GM23338 (cell line): ENCODE measurements around the gene MYH13. TPM values are rescaled to one million over a fixed set of nuclear protein-coding genes. Genes with fewer than 3 reads are reported as not detected.

Experiments
- ATAC-seq: fragments of 200-7000 bp; cut with Tn5 transposase; 3 replicates; pipeline ENCODE4 v1.9.1; 2020
- DNase-seq: peaks from one replicate; pipeline ENCODE4 v3.0.0-alpha.2; 2015; ENCODE audit warnings: low spot score
- H2AFZ ChIP-seq: fragments of 200-600 bp; sonication (generic); 2 replicates; pipeline ENCODE4 v1.8.0; 2016; ENCODE audit warnings: antibody characterized with exemption, mild to moderate bottlenecking, moderate library complexity
- H3F3A ChIP-seq: fragments of 200-600 bp; sonication (generic); replicated peaks from 2 replicates; pipeline ENCODE4 v1.8.0; 2017; ENCODE audit warnings: antibody characterized with exemption, mixed run types, low read depth
- H3K27ac ChIP-seq: fragments of 200-600 bp; sonication (generic); 2 replicates; pipeline ENCODE4 v1.6.1; 2016; ENCODE audit warnings: low read depth
- H3K27me3 ChIP-seq: fragments of 200-600 bp; sonication (generic); 2 replicates; pipeline ENCODE4 v1.8.0; 2016; ENCODE audit warnings: mild to moderate bottlenecking, mixed run types, moderate library complexity; ENCODE audit not compliant: insufficient read depth
- H3K36me3 ChIP-seq: fragments of 200-600 bp; sonication (generic); 2 replicates; pipeline ENCODE4 v1.8.0; 2016; ENCODE audit warnings: mild to moderate bottlenecking; ENCODE audit not compliant: insufficient read depth
- H3K4me1 ChIP-seq: fragments of 200-600 bp; sonication (generic); 2 replicates; pipeline ENCODE4 v1.8.0; 2016; ENCODE audit warnings: mild to moderate bottlenecking, moderate library complexity; ENCODE audit not compliant: insufficient read depth
- H3K4me2 ChIP-seq: fragments of 200-600 bp; sonication (generic); 2 replicates; pipeline ENCODE4 v1.7.1; 2017; ENCODE audit warnings: mixed run types
- H3K4me3 ChIP-seq: fragments of 200-600 bp; sonication (generic); 2 replicates; pipeline ENCODE4 v1.6.1; 2016; ENCODE audit warnings: mixed run types
- H3K79me2 ChIP-seq: fragments of 200-600 bp; sonication (generic); replicated peaks from 2 replicates; pipeline ENCODE4 v1.8.0; 2017; ENCODE audit warnings: mild to moderate bottlenecking; ENCODE audit not compliant: insufficient read depth
- H3K9me2 ChIP-seq: fragments of 200-600 bp; sonication (generic); 2 replicates; pipeline ENCODE4 v1.8.0; 2017; ENCODE audit not compliant: insufficient read depth
- H4K20me1 ChIP-seq: fragments of 200-600 bp; sonication (generic); replicated peaks from 2 replicates; pipeline ENCODE4 v1.8.0; 2017; ENCODE audit warnings: mild to moderate bottlenecking; ENCODE audit not compliant: insufficient read depth
- H3K27ac Mint-ChIP-seq: 2 replicates; pipeline ENCODE4 v1.8.0; 2020; ENCODE audit warnings: inconsistent platforms, mild to moderate bottlenecking, moderate library complexity, mixed read lengths
- H3K27me3 Mint-ChIP-seq: 3 replicates; pipeline ENCODE4 v1.8.0; 2022; ENCODE audit warnings: low read depth, mild to moderate bottlenecking, moderate library complexity, mixed read lengths, inconsistent platforms; ENCODE audit not compliant: insufficient read depth, poor library complexity
- H3K36me3 Mint-ChIP-seq: 3 replicates; pipeline ENCODE4 v1.8.0; 2021; ENCODE audit warnings: low read depth, mild to moderate bottlenecking, inconsistent platforms, moderate library complexity, mixed read lengths
- H3K4me1 Mint-ChIP-seq: 3 replicates; pipeline ENCODE4 v1.8.0; 2020; ENCODE audit warnings: mild to moderate bottlenecking, inconsistent platforms, mixed read lengths
- H3K4me3 Mint-ChIP-seq: 3 replicates; pipeline ENCODE4 v1.8.0; 2021; ENCODE audit warnings: moderate library complexity, mild to moderate bottlenecking, inconsistent platforms, mixed read lengths
- H3K9me3 Mint-ChIP-seq: 3 replicates; pipeline ENCODE4 v1.8.0; 2020; ENCODE audit warnings: moderate library complexity, mild to moderate bottlenecking, inconsistent platforms, mixed read lengths
- CTCF ChIP-seq, 2 experiments: fragments of 200-600 bp in 1 of 2; sonication (generic) in 1 of 2; conservative IDR thresholded peaks; 2 replicates each; pipeline versions ENCODE4 v1.5.1 to v1.6.1; 2016 to 2017; ENCODE audit warnings: antibody characterized with exemption in 2 of 2, low read depth in 2 of 2, mild to moderate bottlenecking in 2 of 2, moderate library complexity in 1 of 2
- NANOG ChIP-seq: IDR thresholded peaks from 2 replicates; pipeline ENCODE4 v1.6.1; 2016; ENCODE audit warnings: antibody characterized with exemption, borderline replicate concordance
- POLR2AphosphoS5 ChIP-seq: IDR thresholded peaks from 2 replicates; pipeline ENCODE4 v1.6.1; 2016; ENCODE audit warnings: antibody characterized with exemption, low read depth
- STAT1 ChIP-seq: IDR thresholded peaks from one replicate; pipeline ENCODE4 v1.6.1; 2016; ENCODE audit warnings: antibody characterized with exemption; ENCODE audit not compliant: unreplicated experiment
- ZNF114 ChIP-seq: fragments of 250-450 bp; sonication (Bioruptor Pico); IDR thresholded peaks from 2 replicates; pipeline ENCODE4 v1.5.0; 2020; ENCODE audit warnings: mild to moderate bottlenecking, moderate library complexity
- ZNF331 ChIP-seq: fragments of 250-450 bp; sonication (Bioruptor Pico); IDR thresholded peaks from 2 replicates; pipeline ENCODE4 v1.5.0; 2020; ENCODE audit warnings: low read depth, mild to moderate bottlenecking, moderate library complexity
- ZNF462 ChIP-seq: fragments of 250-450 bp; sonication (Bioruptor Pico); IDR thresholded peaks from 2 replicates; pipeline ENCODE4 v1.5.0; 2020; ENCODE audit warnings: mild to moderate bottlenecking, moderate library complexity
- polyA plus RNA-seq: library from polyadenylated mRNA; unstranded; fragments of >200 nt; fragmentation: Nextera tagmentation; extraction: Ambion mirVana; gene quantifications from 2 replicates; pipeline ENCODE4 v1.2.1, GENCODE V29; 2016
- total RNA-seq: library from RNA; depleted of rRNA; stranded (reverse); fragments of >200 nt; shearing (Covaris generic); gene quantifications from 2 replicates; pipeline ENCODE4 v1.2.3, GENCODE V29; 2014
- TF ChIP-seq, protein P1 (sequence below): IDR thresholded peaks from 2 replicates; pipeline ENCODE4 v1.6.1; 2016; ENCODE audit warnings: antibody characterized with exemption

MYH13 gene
- total and polyA plus RNA-seq, 2 experiments from 2014 or later, result not detected

- H3K9me2 ChIP-seq, result no peaks in the 10 kb centered on the region
- H3K27me3 Mint-ChIP-seq, result peaks cover 7% of the 10 kb centered on the region
- H4K20me1 ChIP-seq, result no peaks in the 10 kb centered on the region
- no peak overlapping the region for H3K27ac Mint-ChIP-seq
- H3F3A ChIP-seq, result no peaks in the 10 kb centered on the region
- no peak overlapping the region for H3K27ac ChIP-seq
- DNase-seq (peak; percentile 74), ATAC-seq (peak; percentile 95)
- H3K79me2 ChIP-seq, result no peaks in the 10 kb centered on the region
- H3K36me3 Mint-ChIP-seq, result no peaks in the 10 kb centered on the region
- no peak overlapping the region for H3K4me3 ChIP-seq
- H3K4me2 ChIP-seq, result no peak overlapping the region
- no peak overlapping the region for H3K4me3 Mint-ChIP-seq
- no peaks in the 10 kb centered on the region for H3K27me3 ChIP-seq
- H3K4me1 Mint-ChIP-seq, result no peaks in the 10 kb centered on the region
- no peak for TF ChIP-seq POLR2AphosphoS5
- TF ChIP-seq ZNF331 (CRISPR knock-in tag), result no peak
- peak; percentile 78 to 89 for TF ChIP-seq CTCF (conservative IDR thresholded peaks at IDR 0.05; ENCODE audit: low read depth in 2 of 2)
- no peak for TF ChIP-seq ZNF114
- H3K9me3 Mint-ChIP-seq, result no peaks in the 10 kb centered on the region
- H2AFZ ChIP-seq, result no peak overlapping the region; the same call in 1 of the 2 replicates
- H3K36me3 ChIP-seq, result no peaks in the 10 kb centered on the region
- no peaks in the 10 kb centered on the region for H3K4me1 ChIP-seq
Observed at GRCh38 chr17:10357768-10358167, 15.0 kb downstream of the MYH13 start.

DNA sequence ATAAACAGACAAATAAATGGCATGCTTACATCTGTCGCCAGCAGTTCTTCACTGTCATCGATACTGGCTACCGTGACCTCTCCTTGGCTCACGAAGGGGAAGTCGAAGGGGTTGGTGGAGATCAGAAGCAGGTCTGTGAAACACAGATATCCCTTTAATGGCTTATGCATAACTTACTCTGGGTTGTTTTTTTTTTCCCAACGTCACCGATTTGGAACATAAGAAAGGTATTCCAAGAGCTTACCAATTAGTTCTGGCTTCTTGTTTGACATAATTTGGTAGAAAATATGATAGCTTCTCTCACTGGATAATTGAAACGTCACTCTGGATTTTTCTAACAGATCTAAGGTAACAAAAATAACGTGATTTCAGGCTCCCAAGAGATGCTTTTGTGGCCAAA lies 18.2 kb downstream of the MYH13 start:
- Mint-ChIP-seq H3K27ac (no peak overlapping the region), H3K4me3 (no peak overlapping the region), H3K4me1 (no peaks in the 10 kb centered on the region), H3K27me3 (peaks cover 7% of the 10 kb centered on the region), H3K36me3 (no peaks in the 10 kb centered on the region; the same call in 2 of the 3 replicates), H3K9me3 (no peaks in the 10 kb centered on the region)
- DNase-seq (no peak), ATAC-seq (no peak)
- H3K4me3 ChIP-seq, result no peak overlapping the region
- no peaks in the 10 kb centered on the region for H4K20me1 ChIP-seq
- H3K27ac ChIP-seq, result no peak overlapping the region
- no peaks in the 10 kb centered on the region for H3K4me1 ChIP-seq
- no peaks in the 10 kb centered on the region for H3K27me3 ChIP-seq
- no peaks in the 10 kb centered on the region for H3F3A ChIP-seq
- no peak overlapping the region for H2AFZ ChIP-seq
- no peak overlapping the region for H3K4me2 ChIP-seq
- peaks cover 5% of the 10 kb centered on the region; the same call in 1 of the 2 replicates for H3K9me2 ChIP-seq
- no peaks in the 10 kb centered on the region for H3K79me2 ChIP-seq
- no peaks in the 10 kb centered on the region for H3K36me3 ChIP-seq
- TF ChIP-seq NANOG (no peak), ZNF462 (CRISPR knock-in tag) (no peak), STAT1 (no peak), CTCF (conservative IDR thresholded peaks at IDR 0.05; ENCODE audit: low read depth in 2 of 2) (no peak)
- TF ChIP-seq, protein P1, sequence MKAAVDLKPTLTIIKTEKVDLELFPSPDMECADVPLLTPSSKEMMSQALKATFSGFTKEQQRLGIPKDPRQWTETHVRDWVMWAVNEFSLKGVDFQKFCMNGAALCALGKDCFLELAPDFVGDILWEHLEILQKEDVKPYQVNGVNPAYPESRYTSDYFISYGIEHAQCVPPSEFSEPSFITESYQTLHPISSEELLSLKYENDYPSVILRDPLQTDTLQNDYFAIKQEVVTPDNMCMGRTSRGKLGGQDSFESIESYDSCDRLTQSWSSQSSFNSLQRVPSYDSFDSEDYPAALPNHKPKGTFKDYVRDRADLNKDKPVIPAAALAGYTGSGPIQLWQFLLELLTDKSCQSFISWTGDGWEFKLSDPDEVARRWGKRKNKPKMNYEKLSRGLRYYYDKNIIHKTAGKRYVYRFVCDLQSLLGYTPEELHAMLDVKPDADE, result no peak
